Renal pelvis (tissue), 4 donors: ENCODE measurements around the gene PNP. TPM values are rescaled to one million over a fixed set of nuclear protein-coding genes. Genes with fewer than 3 reads are reported as not detected.
A peak's percentile ranks its signal among the peaks of the same experiment; 100 is the strongest.
"Not testable (repeated sequence)": the region's sequence is repeated elsewhere in the genome, so short reads cannot be mapped to it uniquely, and the experiment has no call there.

Experiments
- DNase-seq: peaks from one replicate; pipeline ENCODE4 v3.0.0-alpha.2; 2013
- polyA plus RNA-seq, 3 donors: library from polyadenylated mRNA; unstranded; fragments of 120-200 nt; gene quantifications; one replicate each; pipeline ENCODE4 v1.2.1, GENCODE V29; 2013; ENCODE audit not compliant: insufficient read length in 3 of 3

PNP gene
- polyA plus RNA-seq, 3 donors, result 67.6 to 80.2 (median 78.8) TPM

DNA sequence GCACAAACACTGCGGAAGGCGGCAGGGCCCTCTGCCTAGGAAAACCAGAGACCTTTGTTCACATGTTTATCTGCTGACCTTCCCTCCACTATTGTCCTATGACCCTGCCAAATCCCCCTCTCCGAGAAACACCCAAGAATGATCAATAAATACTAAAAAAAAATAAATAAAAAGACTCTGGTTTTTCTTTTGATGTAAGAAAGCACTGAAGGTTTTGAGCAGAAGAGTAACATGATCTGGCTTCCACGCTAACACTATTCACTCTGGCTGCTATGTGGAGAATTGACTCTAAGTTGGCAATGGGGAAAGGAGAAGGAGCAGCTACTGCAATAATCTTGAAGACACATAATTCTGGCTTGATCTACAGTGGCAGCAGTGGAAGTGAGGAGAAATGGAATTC is 25.6 kb upstream of the PNP start:
- DNase-seq, result not testable (repeated sequence)

DNA sequence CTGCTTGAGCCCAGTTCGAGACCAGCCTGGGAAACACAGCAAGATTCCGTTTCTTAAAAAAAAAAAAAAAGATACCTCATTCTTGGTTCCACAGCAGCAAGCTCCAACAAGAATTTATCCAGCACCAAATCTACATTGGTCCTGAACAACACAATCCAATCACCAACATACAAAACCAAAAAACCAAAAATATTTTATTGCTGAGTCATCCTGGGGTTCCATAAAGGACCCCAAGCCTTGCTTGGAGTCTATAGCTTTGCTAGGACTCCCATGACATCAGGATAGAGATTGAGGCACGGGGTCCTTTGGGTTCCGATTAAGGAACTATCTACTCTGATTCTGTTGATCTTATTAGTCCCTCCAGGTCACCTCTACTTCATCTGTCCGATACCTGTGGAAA is 22.3 kb upstream of the PNP start:
- no peak for DNase-seq

DNA sequence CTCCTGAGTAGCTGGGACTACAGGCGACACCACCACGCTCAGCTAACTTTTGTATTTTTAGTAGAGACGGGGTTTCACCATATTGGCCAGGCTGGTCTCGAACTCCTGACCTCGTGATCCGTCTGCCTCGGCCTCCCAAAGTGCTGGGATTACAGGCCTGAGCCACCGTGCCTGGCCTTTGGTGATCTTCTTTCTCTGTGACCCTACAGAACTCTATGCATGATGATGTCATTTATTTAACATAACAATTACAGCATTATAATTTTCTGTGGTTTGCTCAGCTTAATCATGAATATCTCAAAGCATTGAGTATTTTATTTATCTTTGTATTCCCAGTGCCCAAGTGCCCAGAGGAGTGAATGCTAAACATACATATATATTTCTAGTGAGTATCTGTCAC is 16.4 kb upstream of the PNP start:
- DNase-seq, result not testable (repeated sequence)

DNA sequence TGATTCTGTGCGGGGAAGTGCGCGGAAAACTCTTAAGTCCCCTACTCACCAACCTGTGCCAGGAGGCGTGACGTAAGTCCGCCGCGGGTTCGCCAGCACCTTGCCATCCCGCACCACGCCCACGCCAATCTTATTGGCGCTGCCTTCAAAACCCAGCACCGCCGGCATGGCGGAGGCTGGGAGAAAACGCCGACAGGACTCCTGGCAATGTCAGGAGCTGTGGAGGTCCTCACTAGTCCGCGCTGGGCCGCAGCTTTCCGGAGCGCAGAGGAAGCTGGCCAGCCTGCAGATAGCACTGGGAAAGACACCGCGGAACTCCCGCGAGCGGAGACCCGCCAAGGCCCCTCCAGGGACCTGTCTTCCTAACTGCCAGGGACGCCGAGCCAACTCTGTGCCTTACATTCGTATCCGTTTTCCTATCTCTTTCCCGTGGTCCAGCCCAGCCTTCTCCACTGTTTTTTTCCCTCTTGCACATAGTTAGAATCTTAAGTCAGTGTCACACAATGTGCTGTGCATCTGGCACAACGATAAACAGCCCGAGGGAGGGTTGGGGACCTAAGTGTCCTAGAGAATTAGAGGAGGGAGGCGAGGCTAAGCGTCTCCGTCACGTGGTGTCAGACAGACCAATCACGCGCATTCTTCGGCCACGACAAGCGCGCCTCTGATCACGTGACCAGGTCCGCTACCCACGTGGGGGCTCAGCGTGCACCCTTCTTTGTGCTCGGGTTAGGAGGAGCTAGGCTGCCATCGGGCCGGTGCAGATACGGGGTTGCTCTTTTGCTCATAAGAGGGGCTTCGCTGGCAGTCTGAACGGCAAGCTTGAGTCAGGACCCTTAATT is 14.5 kb upstream of the PNP start, which contains the start of the genes APEX1 and OSGEP:
TSS of gene APEX1 (plus strand) at position 711 of the 839 bp plus-strand sequence. CDS start 420 bp downstream, outside the sequence.
TSS of gene OSGEP (minus strand) at position 297 of the 839 bp plus-strand sequence. CDS start at position 168, 129 bp downstream.
- peak; percentile 99 for DNase-seq

- no peak for DNase-seq
Observed at GRCh38 chr14:20455355-20456300, 13.6 kb upstream of the PNP start.

DNA sequence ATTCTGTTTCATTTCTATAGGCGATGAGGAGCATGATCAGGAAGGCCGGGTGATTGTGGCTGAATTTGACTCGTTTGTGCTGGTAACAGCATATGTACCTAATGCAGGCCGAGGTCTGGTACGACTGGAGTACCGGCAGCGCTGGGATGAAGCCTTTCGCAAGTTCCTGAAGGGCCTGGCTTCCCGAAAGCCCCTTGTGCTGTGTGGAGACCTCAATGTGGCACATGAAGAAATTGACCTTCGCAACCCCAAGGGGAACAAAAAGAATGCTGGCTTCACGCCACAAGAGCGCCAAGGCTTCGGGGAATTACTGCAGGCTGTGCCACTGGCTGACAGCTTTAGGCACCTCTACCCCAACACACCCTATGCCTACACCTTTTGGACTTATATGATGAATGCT is 12.2 kb upstream of the PNP start:
- no peak for DNase-seq

DNA sequence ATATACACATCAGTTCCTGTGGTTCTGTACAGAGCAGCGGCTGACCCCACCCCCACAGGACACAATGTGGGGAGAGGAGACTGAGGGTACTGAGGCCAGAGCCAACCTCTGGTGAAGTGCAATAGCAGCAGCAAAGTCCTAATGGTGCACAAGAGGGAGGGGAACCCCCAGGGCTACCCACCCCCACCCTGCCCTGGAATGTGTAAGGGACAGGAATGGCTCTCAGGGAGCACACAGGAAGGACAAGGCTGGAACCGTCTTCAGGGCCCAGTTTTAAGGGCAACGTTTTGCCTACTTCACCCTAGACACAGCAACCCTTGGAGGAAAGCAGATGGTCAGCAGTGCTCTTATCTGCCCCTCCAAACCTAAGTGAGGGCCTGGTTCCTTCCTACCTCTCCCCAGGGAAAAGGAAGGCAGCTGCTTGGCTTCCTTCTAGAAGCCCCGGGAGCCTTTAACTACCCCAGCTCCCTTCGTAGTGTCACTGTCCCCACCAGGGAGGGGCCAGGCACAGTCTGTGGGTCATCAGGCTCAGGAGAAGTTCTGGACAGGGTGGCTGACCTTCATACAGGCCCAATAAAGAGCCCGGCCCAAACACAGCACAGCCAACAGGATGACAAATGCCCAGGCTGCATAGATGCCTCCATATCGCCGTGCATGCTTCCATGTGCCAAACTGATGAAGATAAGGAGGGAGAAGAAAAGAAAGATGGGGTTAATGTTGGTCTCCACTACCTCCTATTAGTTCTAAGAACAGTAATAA is 11.0 kb upstream of the PNP start:
- no peak for DNase-seq

- no peak for DNase-seq
Observed at GRCh38 chr14:20460458-20461224, 8.6 kb upstream of the PNP start.

GRCh38 chr14:20461225-20462141 is 7.7 kb upstream of the PNP start, which contains the start of gene PIP4P1:
PIP4P1 (minus strand) TSS chr14:20461434; CDS start chr14:20461325, 109 bp downstream.
- DNase-seq, result peak; percentile 100

GRCh38 chr14:20468764-20469241 is 403 bp upstream of the PNP start:
- DNase-seq, result no peak

DNA sequence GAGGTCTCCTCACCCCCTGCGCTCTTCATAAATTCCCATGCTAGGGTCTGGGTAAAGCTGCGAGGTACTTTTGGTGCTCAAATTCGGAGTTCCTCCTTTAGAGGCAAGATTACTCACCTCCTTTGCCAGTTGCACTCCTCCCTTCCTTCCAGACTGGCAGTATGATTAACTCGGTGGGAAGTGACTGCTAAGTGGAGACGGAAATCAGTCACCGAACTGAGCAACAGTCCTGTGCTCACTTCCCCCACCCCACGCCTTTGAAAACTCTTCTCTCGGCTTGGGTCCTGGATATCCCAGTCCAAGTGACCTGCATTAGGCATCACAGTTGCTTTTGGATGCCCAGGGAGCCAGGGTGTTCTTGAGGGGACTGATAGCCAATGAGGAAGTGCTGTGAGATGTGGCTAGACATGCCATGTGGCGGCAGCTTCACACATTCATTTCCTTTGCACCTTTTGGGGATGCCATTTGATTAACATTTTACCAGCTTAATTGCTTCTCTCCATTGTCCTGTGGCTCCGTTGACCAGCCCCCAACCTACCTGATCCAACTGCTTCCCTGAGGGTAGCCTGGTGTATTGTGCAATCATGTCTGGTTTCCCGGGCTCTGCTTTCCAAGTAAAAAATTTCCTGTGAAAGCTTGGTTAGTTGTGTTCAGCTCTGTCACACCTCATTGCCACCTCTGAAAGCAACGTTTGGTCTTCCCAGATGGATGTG is 840 bp downstream of the PNP start:
- DNase-seq, result peak; percentile 34

DNA sequence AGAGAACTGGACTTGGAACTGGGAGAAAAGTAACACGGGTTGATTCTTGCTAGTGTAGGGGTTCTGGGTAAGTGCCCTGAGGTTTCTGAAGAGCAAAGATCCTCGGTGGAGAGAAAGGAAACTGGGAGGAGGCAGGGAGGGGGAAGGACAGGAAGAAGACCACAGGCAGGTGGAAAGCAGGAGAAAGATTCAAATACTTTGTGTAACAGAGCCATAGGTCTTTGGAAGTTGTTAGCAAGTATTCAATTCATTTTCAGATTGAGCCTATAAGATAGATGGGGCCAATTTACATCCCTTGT is 1.3 kb downstream of the PNP start:
- DNase-seq, result no peak

DNA sequence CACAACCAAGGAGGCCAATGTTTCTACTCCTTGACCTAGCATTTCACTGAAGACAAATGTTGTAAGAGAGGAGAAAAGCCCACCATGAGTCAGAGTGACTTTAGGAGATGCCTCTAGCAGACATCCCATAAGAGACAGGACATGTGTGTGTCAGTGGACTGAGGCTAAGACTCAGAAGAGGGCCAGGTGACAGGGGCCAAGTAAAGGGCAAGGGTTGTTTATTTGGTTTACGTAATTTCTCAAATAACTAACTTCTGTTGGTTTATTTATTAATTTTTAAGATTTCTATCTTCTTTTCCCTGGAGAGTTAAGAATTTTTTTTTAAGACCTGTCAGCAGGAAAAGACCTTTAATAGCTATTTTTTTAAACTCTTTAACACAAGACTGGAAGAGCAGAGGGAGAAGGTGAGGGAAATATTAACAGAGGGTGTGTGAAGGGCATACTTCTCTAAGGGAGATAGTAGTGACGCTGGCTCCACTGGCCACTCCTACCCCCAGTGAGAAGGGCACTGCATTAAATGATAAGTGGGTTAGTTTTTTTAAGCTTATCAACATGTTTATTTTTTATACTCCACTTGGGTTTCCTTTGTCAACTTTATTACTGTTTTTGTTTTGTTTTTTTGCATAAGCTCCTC is 3.4 kb downstream of the PNP start:
- DNase-seq, result no peak

GRCh38 chr14:20476776-20477175 is 7.6 kb downstream of the PNP start:
- no peak for DNase-seq

DNA sequence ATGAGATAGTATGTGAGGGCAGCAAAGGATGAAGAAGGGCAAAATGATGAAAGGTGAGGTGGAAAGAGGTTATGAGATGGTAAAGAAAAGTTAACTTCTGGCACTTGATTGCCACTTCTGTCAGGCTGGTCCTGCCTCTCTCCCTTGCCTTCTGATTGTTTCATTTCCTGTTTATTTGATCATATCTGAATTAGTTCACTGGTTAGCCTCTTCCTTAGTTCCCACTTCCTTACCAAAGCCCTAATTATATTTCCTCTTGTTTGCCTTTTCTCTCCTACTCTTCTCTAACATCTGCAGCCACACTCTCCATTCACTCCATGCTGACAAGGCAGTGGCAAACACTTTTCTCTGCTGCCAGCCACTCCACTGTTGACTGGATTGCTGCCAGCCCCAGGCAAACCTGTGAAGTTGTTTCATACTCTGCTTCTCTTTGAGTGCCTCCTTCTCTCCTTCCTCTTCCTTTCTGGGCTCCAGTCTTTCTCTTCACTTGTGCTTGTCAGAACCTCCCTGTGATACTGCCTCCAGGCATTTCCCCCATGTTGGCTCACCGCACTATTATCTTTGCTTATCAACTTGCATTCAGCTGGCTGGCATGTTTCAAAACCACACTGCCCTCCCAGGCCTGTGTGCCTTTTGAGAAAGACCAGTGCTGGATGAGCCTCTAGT is 8.1 kb downstream of the PNP start:
- DNase-seq, result no peak

GRCh38 chr14:20478894-20479293 is 9.7 kb downstream of the PNP start:
- DNase-seq, result no peak

- DNase-seq, result no peak
Observed at GRCh38 chr14:20482382-20482781, 13.2 kb downstream of the PNP start.

GRCh38 chr14:20485900-20486299 is 16.7 kb downstream of the PNP start:
- DNase-seq, result no peak
